ENCODE measurements around the gene ZNF579. TPM values are rescaled to one million over a fixed set of nuclear protein-coding genes. Genes with fewer than 3 reads are reported as not detected.

ZNF579 gene
- total and polyA plus RNA-seq, 7 experiments from 2014 or later: 0.50 to 11.0 (median 6.1) TPM

DNA sequence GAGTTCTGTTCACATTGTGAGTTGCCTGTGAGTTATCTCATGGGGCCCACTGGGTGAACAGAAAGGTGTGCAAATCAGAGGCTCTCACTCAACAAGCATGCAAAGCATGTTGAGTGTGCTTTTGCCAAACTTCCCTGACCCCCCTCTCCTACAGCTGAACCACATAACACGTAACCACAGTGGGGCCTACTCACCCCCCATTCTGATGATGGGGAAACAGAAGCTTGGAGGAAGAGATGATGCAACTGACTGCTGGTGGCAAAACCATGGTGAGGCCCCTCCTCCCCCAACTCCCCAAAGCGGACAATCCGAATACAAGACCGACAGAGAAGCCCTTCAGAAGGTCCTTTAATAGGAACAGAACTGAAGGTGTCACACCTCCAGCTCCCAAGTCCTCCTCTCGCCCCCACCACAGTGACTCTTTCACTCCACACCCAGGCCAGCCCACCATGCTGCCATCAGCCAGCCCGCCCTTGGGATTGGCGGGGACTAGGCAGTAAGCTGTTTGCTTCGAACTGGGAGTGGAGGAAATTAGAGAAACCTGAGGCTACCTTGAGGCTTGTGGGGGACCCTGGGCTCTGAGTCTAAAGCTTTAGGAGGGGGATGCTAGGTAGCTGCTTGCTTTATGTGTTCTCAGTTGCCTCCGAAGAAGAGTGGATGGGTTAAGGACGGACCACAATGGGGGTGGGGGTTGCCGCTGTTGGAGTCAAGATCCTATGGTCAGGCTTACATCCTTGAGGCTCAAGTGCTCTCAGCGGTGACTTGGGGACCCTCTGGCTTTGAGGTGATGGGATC, 40.0 kb upstream of the ZNF579 start:
- no peak overlapping the region for H3K4me3 ChIP-seq (ENCODE audit: low read length)

DNA sequence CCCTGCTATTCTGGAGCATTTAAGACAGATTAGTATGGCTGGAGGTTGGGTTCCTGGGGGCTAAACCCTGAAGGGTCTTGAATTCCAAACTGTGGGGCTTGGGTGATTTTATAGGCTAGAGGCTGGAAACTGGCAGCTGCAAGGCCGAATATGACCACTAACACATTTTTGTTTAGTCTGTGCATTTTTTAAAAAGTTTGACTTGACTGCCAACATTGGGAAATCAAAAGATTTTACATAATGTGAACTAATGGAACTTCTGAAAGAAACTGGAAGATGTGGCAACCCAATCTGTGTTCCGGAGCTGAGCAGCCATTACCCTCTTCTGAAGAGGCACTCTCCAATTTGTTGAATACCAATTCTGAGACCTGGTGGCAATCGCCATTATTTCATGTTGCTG, 38.6 kb upstream of the ZNF579 start:
- Mint-ChIP-seq H3K4me1 (peaks cover 13 to 36% (median 31%) of the 10 kb centered on the region in 7 donors), H3K27me3 (no peaks in the 10 kb centered on the region), H3K4me3 (no peak overlapping the region), H3K36me3 (peaks cover 0 to 13% (median 10%) of the 10 kb centered on the region in 5 donors), H3K27ac (peak overlapping the region in 4 of 9 donors; percentile 28 to 70 (median 59)), H3K9me3 (peaks cover 0 to 2% (median 0%) of the 10 kb centered on the region in 11 donors)
- Histone ChIP-seq H3K27ac (ENCODE audit: low read depth, low read length) (no peak overlapping the region), H3K36me3 (ENCODE audit: control insufficient read depth in 2 of 3, insufficient read depth in 3 of 3, low read length in 3 of 3) (peaks cover 0 to 34% (median 4%) of the 10 kb centered on the region in 3 experiments), H3K27me3 (ENCODE audit: control insufficient read depth in 2 of 2, insufficient read depth in 2 of 2, low read length in 2 of 2) (no peaks in the 10 kb centered on the region), H3K4me3 (ENCODE audit: low read length) (no peak overlapping the region), H3K9me3 (ENCODE audit: control insufficient read depth in 2 of 3, low read length in 3 of 3) (no peaks in the 10 kb centered on the region), H3K4me1 (ENCODE audit: control insufficient read depth in 2 of 2, insufficient read depth in 2 of 2, low read length in 2 of 2) (peaks cover 0 to 21% of the 10 kb centered on the region in 2 donors)
- DNase-seq (no peak), ATAC-seq (no peak)
- intact Hi-C loops (cut with micrococcal nuclease): no loop called here
- ChIA-PET CTCF (interaction anchor here (0.7 to 1.3 kb wide), 2 partner anchors 14 to 228 kb away, joined by 4 to 5 read pairs; partner anchors contain the start of gene ZNF865), POLR2A (interaction anchor here (1.0 to 2.0 kb wide), 2 partner anchors 20 to 61 kb away, joined by 3 to 8 read pairs; partner anchors contain the start of gene FIZ1)

More for the DNA sequence above, 40.0 kb upstream of the ZNF579 start:
- Histone ChIP-seq H3K36me3 (ENCODE audit: control insufficient read depth in 2 of 3, insufficient read depth in 3 of 3, low read length in 3 of 3) (peaks cover 0 to 25% (median 4%) of the 10 kb centered on the region in 3 experiments), H3K4me1 (ENCODE audit: control insufficient read depth in 2 of 2, insufficient read depth in 2 of 2, low read length in 2 of 2) (peaks cover 11 to 30% of the 10 kb centered on the region in 2 donors), H3K27me3 (ENCODE audit: control insufficient read depth in 2 of 2, insufficient read depth in 2 of 2, low read length in 2 of 2) (no peaks in the 10 kb centered on the region), H3K27ac (ENCODE audit: low read depth, low read length) (peak overlapping the region; percentile 38), H3K9me3 (ENCODE audit: control insufficient read depth in 2 of 3, low read length in 3 of 3) (no peaks in the 10 kb centered on the region)
- intact Hi-C loops (cut with micrococcal nuclease): loop anchor here (10.0 kb wide), 2 partner anchors 456 to 1156 kb away; partner anchors contain the start of genes DNAAF3 (in 1 of the 2) and LENG9 (in 1 of the 2)
- Mint-ChIP-seq H3K4me1 (peaks cover 19 to 46% (median 40%) of the 10 kb centered on the region in 7 donors), H3K9me3 (peaks cover 0 to 2% (median 0%) of the 10 kb centered on the region in 11 donors), H3K4me3 (peak overlapping the region in 6 of 10 donors; percentile 26 to 72 (median 50)), H3K36me3 (peaks cover 0 to 13% (median 10%) of the 10 kb centered on the region in 5 donors), H3K27me3 (no peaks in the 10 kb centered on the region), H3K27ac (peak overlapping the region in 8 of 9 donors; percentile 21 to 83 (median 66))
- POLR2A ChIA-PET: interaction anchor here (0.5 to 2.0 kb wide), 6 partner anchors 14 to 452 kb away, joined by 3 to 8 read pairs (median 3); partner anchors contain the start of genes FIZ1 and ZNF865
- peak in 4 of 9 donors; percentile 33 to 48 (median 40) for DNase-seq
- ATAC-seq: peak; percentile 10
- CTCF ChIA-PET: interaction anchor here (1.2 to 1.3 kb wide), 2 partner anchors 12 to 15 kb away, joined by 4 to 5 read pairs; partner anchors contain the start of gene ZNF865

DNA sequence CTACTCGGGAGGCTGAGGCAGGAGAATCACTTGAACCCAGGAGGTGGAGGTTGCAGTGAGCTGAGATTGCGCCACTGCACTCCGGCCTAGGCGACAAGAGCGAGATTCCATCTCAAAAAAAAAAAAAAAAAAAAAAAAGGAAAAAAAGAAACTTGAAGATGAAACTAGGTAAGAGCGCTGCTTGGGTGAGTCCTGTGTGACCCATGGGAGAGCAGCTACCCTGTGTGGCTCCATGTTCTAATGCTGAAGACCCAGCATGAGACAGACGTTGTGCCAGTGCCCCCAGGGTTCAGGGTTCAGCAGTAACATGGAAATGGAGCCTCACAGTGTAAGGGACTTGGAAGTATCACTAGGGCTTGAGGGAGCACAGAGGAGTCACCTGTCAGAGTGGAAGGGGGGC, 37.8 kb upstream of the ZNF579 start:
- H3K4me1 Mint-ChIP-seq: peaks cover 8 to 28% (median 24%) of the 10 kb centered on the region in 7 donors
- Histone ChIP-seq H3K27me3 (ENCODE audit: control insufficient read depth in 2 of 2, insufficient read depth in 2 of 2, low read length in 2 of 2) (no peaks in the 10 kb centered on the region), H3K27ac (ENCODE audit: low read depth, low read length) (no peak overlapping the region), H3K4me1 (ENCODE audit: control insufficient read depth in 2 of 2, insufficient read depth in 2 of 2, low read length in 2 of 2) (peaks cover 0 to 15% of the 10 kb centered on the region in 2 donors), H3K36me3 (ENCODE audit: control insufficient read depth in 2 of 3, insufficient read depth in 3 of 3, low read length in 3 of 3) (peaks cover 0 to 38% (median 4%) of the 10 kb centered on the region in 3 experiments), H3K4me3 (ENCODE audit: low read length) (no peak overlapping the region), H3K9me3 (ENCODE audit: control insufficient read depth in 2 of 3, low read length in 3 of 3) (no peaks in the 10 kb centered on the region)
- no peak for DNase-seq
- peaks cover 0 to 13% (median 10%) of the 10 kb centered on the region in 5 donors for H3K36me3 Mint-ChIP-seq
- H3K27ac Mint-ChIP-seq: peak overlapping the region in 5 of 9 donors; percentile 25 to 86 (median 52)
- peak overlapping the region in 1 of 10 donors; percentile 43 for H3K4me3 Mint-ChIP-seq
- intact Hi-C loops (cut with micrococcal nuclease): no loop called here
- H3K27me3 Mint-ChIP-seq: no peaks in the 10 kb centered on the region
- no peaks in the 10 kb centered on the region for H3K9me3 Mint-ChIP-seq
- CTCF ChIA-PET: interaction anchor here (0.7 to 1.7 kb wide), 2 partner anchors 12 to 227 kb away, joined by 4 to 8 read pairs; partner anchors contain the start of gene ZNF865
- POLR2A ChIA-PET: interaction anchor here (0.6 to 1.0 kb wide), 3 partner anchors 8 to 61 kb away, joined by 3 read pairs; no protein-coding TSS in a partner anchor
- no peak for ATAC-seq

DNA sequence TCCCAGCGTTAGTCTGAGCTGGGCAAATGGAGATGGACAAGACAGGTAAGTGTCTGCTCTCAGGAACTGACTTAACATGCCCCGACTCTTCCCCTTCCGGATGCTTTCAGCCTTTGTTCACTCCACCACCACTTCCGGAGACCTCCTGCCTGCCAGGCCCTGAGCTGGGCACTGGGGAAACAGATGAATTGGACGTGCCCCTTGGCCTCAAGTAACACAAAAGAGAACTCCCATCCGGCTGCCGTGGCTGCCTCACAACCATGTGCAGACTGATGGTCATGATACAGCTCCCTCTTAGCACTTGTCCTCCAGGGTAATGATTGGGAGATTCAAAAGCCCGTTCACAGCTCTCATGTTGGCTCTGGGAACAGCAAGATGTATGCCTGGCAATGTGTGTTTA, 36.8 kb upstream of the ZNF579 start:
- H3K9me3 ChIP-seq (ENCODE audit: control insufficient read depth in 2 of 3, low read length in 3 of 3): no peaks in the 10 kb centered on the region
- Mint-ChIP-seq H3K27ac (peak overlapping the region in 3 of 9 donors; percentile 25 to 49 (median 46)), H3K36me3 (peaks cover 0 to 13% (median 10%) of the 10 kb centered on the region in 5 donors), H3K9me3 (no peaks in the 10 kb centered on the region), H3K27me3 (no peaks in the 10 kb centered on the region), H3K4me3 (no peak overlapping the region), H3K4me1 (peaks cover 10 to 27% (median 24%) of the 10 kb centered on the region in 7 donors)
- ChIA-PET POLR2A (no interaction called here), CTCF (interaction anchor here (1.7 kb wide), 1 partner anchor 11 kb away, joined by 8 read pairs; the partner anchor contains the start of gene ZNF865)
- peaks cover 0 to 45% (median 7%) of the 10 kb centered on the region in 3 experiments for H3K36me3 ChIP-seq (ENCODE audit: control insufficient read depth in 2 of 3, insufficient read depth in 3 of 3, low read length in 3 of 3)
- no peak for ATAC-seq
- DNase-seq: no peak
- intact Hi-C loops (cut with micrococcal nuclease): no loop called here
- H3K4me3 ChIP-seq (ENCODE audit: low read length): no peak overlapping the region
- H3K4me1 ChIP-seq (ENCODE audit: control insufficient read depth in 2 of 2, insufficient read depth in 2 of 2, low read length in 2 of 2): peaks cover 0 to 14% of the 10 kb centered on the region in 2 donors
- H3K27ac ChIP-seq (ENCODE audit: low read depth, low read length): no peak overlapping the region
- H3K27me3 ChIP-seq (ENCODE audit: control insufficient read depth in 2 of 2, insufficient read depth in 2 of 2, low read length in 2 of 2): no peaks in the 10 kb centered on the region

DNA sequence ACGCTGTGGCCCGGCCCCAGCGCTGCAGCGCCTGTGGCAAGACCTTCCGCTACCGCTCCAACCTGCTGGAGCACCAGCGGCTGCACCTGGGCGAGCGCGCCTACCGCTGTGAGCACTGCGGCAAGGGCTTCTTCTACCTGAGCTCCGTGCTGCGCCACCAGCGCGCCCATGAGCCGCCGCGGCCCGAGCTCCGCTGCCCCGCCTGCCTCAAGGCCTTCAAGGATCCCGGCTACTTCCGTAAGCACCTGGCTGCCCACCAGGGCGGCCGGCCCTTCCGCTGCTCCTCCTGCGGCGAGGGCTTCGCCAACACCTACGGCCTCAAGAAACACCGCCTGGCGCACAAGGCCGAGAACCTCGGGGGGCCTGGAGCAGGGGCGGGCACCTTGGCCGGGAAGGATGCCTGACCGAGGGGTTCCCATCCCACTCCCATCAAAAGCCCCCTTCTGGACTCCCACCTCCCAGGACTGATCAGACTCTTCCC, 35.8 kb upstream of the ZNF579 start:
- intact Hi-C loops (cut with micrococcal nuclease): no loop called here
- Mint-ChIP-seq H3K27me3 (no peaks in the 10 kb centered on the region), H3K27ac (peak overlapping the region in 1 of 9 donors; percentile 19), H3K4me1 (peaks cover 10 to 35% (median 31%) of the 10 kb centered on the region in 7 donors), H3K36me3 (peaks cover 0 to 13% (median 10%) of the 10 kb centered on the region in 5 donors), H3K9me3 (no peaks in the 10 kb centered on the region), H3K4me3 (no peak overlapping the region)
- Histone ChIP-seq H3K9me3 (ENCODE audit: control insufficient read depth in 2 of 3, low read length in 3 of 3) (no peaks in the 10 kb centered on the region), H3K4me3 (ENCODE audit: low read length) (no peak overlapping the region), H3K27me3 (ENCODE audit: control insufficient read depth in 2 of 2, insufficient read depth in 2 of 2, low read length in 2 of 2) (no peaks in the 10 kb centered on the region), H3K4me1 (ENCODE audit: control insufficient read depth in 2 of 2, insufficient read depth in 2 of 2, low read length in 2 of 2) (peaks cover 0 to 14% of the 10 kb centered on the region in 2 donors), H3K27ac (ENCODE audit: low read depth, low read length) (no peak overlapping the region), H3K36me3 (ENCODE audit: control insufficient read depth in 2 of 3, insufficient read depth in 3 of 3, low read length in 3 of 3) (peaks cover 0 to 43% (median 7%) of the 10 kb centered on the region in 3 experiments)
- CTCF ChIA-PET: no interaction called here
- no peak for ATAC-seq
- no peak for DNase-seq
- POLR2A ChIA-PET: no interaction called here

DNA sequence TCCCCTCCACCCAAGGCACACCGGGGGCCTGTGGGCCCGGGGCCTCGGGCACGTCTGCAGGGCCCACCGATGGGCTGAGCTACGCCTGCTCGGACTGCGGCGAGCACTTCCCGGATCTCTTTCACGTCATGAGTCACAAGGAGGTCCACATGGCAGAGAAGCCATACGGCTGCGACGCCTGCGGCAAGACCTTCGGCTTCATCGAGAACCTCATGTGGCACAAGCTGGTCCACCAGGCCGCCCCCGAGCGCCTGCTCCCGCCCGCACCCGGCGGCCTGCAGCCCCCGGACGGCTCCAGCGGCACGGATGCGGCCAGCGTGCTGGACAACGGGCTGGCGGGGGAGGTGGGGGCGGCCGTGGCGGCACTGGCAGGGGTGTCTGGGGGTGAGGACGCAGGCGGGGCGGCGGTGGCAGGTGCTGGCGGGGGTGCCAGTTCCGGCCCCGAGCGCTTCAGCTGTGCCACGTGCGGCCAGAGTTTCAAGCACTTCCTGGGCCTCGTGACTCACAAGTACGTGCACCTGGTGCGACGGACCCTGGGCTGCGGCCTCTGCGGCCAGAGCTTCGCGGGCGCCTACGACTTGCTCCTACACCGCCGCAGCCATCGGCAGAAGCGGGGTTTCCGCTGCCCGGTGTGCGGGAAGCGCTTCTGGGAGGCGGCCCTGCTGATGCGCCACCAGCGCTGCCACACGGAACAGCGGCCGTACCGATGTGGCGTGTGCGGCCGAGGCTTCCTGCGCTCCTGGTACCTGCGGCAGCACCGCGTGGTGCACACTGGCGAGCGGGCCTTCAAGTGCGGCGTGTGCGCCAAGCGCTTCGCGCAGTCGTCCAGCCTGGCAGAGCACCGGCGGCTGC, 35.1 kb upstream of the ZNF579 start:
- peaks cover 0 to 42% (median 7%) of the 10 kb centered on the region in 3 experiments for H3K36me3 ChIP-seq (ENCODE audit: control insufficient read depth in 2 of 3, insufficient read depth in 3 of 3, low read length in 3 of 3)
- H3K4me3 Mint-ChIP-seq: no peak overlapping the region
- DNase-seq: no peak
- peaks cover 0 to 13% (median 8%) of the 10 kb centered on the region in 5 donors for H3K36me3 Mint-ChIP-seq
- no peak overlapping the region for H3K27ac ChIP-seq (ENCODE audit: low read depth, low read length)
- POLR2A ChIA-PET: no interaction called here
- intact Hi-C loops (cut with micrococcal nuclease): no loop called here
- CTCF ChIA-PET: no interaction called here
- H3K4me1 ChIP-seq (ENCODE audit: control insufficient read depth in 2 of 2, insufficient read depth in 2 of 2, low read length in 2 of 2): peaks cover 0 to 7% of the 10 kb centered on the region in 2 donors
- no peaks in the 10 kb centered on the region for H3K9me3 ChIP-seq (ENCODE audit: control insufficient read depth in 2 of 3, low read length in 3 of 3)
- H3K9me3 Mint-ChIP-seq: no peaks in the 10 kb centered on the region
- no peak overlapping the region for H3K27ac Mint-ChIP-seq
- no peaks in the 10 kb centered on the region for H3K27me3 Mint-ChIP-seq
- H3K4me1 Mint-ChIP-seq: peaks cover 13 to 35% (median 31%) of the 10 kb centered on the region in 7 donors
- H3K4me3 ChIP-seq (ENCODE audit: low read length): no peak overlapping the region
- no peaks in the 10 kb centered on the region for H3K27me3 ChIP-seq (ENCODE audit: control insufficient read depth in 2 of 2, insufficient read depth in 2 of 2, low read length in 2 of 2)
- ATAC-seq: no peak
